K562 (cell line): ENCODE measurements around the gene GRK3. TPM values are rescaled to one million over a fixed set of nuclear protein-coding genes. Genes with fewer than 3 reads are reported as not detected.

Experiments used
- ATAC-seq: fragments of 200-7000 bp; cut with Tn5 transposase; 3 replicates; pipeline ENCODE4 v1.9.1; 2020; ENCODE audit warnings: moderate library complexity
- BruUV-seq: library from RNA; stranded (reverse); fragments of 400-500 nt; replicated peaks from 2 replicates; lab custom pipeline; 2021; lab: Mats Ljungman, UMichigan
- CTCF ChIA-PET: fragments of 300-600 bp; formaldehyde crosslinking; extraction: SDS; loops from one replicate; lab custom pipeline; 2021; ENCODE audit warnings: low intra/inter-chr PET ratio; lab: Yijun Ruan, JAX
- POLR2A ChIA-PET: fragments of 300-600, 350-650 bp; sonication (Branson Sonifier 250); formaldehyde crosslinking; extraction: SDS; loops from one replicate; lab custom pipeline; 2021; ENCODE audit warnings: antibody characterized with exemption, inconsistent platforms; lab: Yijun Ruan, JAX
- DNase-seq, 4 experiments: peaks; one replicate each; pipeline versions ENCODE4 v3.0.0 to v3.0.0-alpha.2; 2011 to 2018; ENCODE audit warnings: low spot score in 3 of 4, mixed read lengths in 3 of 4; ENCODE audit errors: extremely low read depth in 1 of 4
- FAIRE-seq: peaks from 2 replicates; lab custom pipeline; 2011; peaks lifted over from hg19 to GRCh38; lab: Jason Lieb, UNC
- H2AFZ ChIP-seq: 2 replicates; pipeline ENCODE4 v1.6.0; 2011; ENCODE audit warnings: low read depth, low read length, control low read depth, inconsistent platforms
- H3K27ac ChIP-seq: fragments of 200-600 bp; 3 replicates; pipeline ENCODE4 v1.8.0; 2011; ENCODE audit warnings: low read depth, mild to moderate bottlenecking, control low read depth, inconsistent platforms, low read length, moderate library complexity, mixed read lengths; ENCODE audit errors: extremely low read depth
- H3K27me3 ChIP-seq, 2 experiments: fragments of 300-600 bp in 1 of 2; 2 replicates in 1 of 2; 3 replicates in 1 of 2; pipeline versions ENCODE4 v1.6.0 to v1.8.0; 2011; ENCODE audit warnings: inconsistent platforms in 2 of 2, low read length in 2 of 2, mild to moderate bottlenecking in 1 of 2, mixed read lengths in 1 of 2, moderate library complexity in 1 of 2; ENCODE audit not compliant: control insufficient read depth in 2 of 2, insufficient read depth in 2 of 2
- H3K36me3 ChIP-seq: fragments of 300-600 bp; 3 replicates; pipeline ENCODE4 v1.8.0; 2011; ENCODE audit warnings: mild to moderate bottlenecking, low read length, inconsistent platforms; ENCODE audit not compliant: control insufficient read depth, insufficient read depth
- H3K4me1 ChIP-seq, 2 experiments: fragments of 200-600 bp in 1 of 2; replicated peaks in 1 of 2; 2 replicates in 1 of 2; 3 replicates in 1 of 2; pipeline versions ENCODE4 v1.5.1 to v1.8.0; 2011; ENCODE audit warnings: inconsistent platforms in 2 of 2, low read length in 2 of 2, mild to moderate bottlenecking in 1 of 2, mixed read lengths in 1 of 2, moderate library complexity in 1 of 2; ENCODE audit not compliant: control insufficient read depth in 2 of 2, insufficient read depth in 2 of 2
- H3K4me2 ChIP-seq: 2 replicates; pipeline ENCODE4 v1.6.1; 2011; ENCODE audit warnings: low read length, control low read depth, inconsistent platforms, mixed read lengths; ENCODE audit not compliant: insufficient read depth
- H3K4me3 ChIP-seq: fragments of 200-600 bp; sonication (generic), shearing (Covaris generic); 2 replicates; pipeline ENCODE4 v1.5.1; 2016; ENCODE audit warnings: control low read depth, inconsistent platforms
- H3K79me2 ChIP-seq: fragments of 200-600 bp; 3 replicates; pipeline ENCODE4 v1.8.0; 2011; ENCODE audit warnings: low read length, inconsistent platforms; ENCODE audit not compliant: control insufficient read depth, insufficient read depth
- H3K9ac ChIP-seq, 2 experiments: 2 replicates each; pipeline versions ENCODE4 v1.6.0 to v1.6.1; 2011; ENCODE audit warnings: low read depth in 2 of 2, low read length in 2 of 2, control low read depth in 1 of 2, inconsistent platforms in 1 of 2, mild to moderate bottlenecking in 1 of 2, mixed read lengths in 1 of 2; ENCODE audit not compliant: insufficient read depth in 1 of 2
- H3K9me1 ChIP-seq: one replicate; pipeline ENCODE4 v1.6.0; 2011; ENCODE audit warnings: inconsistent platforms, mild to moderate bottlenecking, low read length, moderate library complexity; ENCODE audit not compliant: control insufficient read depth, insufficient read depth
- H3K9me3 ChIP-seq: replicated peaks from 2 replicates; pipeline ENCODE4 v1.5.1; 2011; ENCODE audit warnings: low read depth, low read length, inconsistent platforms; ENCODE audit not compliant: control insufficient read depth, insufficient read depth
- H4K20me1 ChIP-seq: replicated peaks from 2 replicates; pipeline ENCODE4 v1.6.1; 2011; ENCODE audit warnings: low read length, inconsistent platforms, mixed read lengths; ENCODE audit not compliant: control insufficient read depth, insufficient read depth
- CGGBP1 ChIP-seq: fragments of 250-450 bp; sonication (Bioruptor Pico); IDR thresholded peaks from 2 replicates; pipeline ENCODE4 v1.9.0; 2021; ENCODE audit warnings: mild to moderate bottlenecking
- HLTF ChIP-seq: fragments of 450-650 bp; IDR thresholded peaks from 2 replicates; pipeline ENCODE4 v1.6.1; 2016
- HOMEZ ChIP-seq: fragments of 250-450 bp; sonication (Bioruptor Pico); IDR thresholded peaks from 2 replicates; pipeline ENCODE4 v1.4.0; 2020; ENCODE audit warnings: mild to moderate bottlenecking, moderate library complexity
- IFI16 ChIP-seq: fragments of 250-450 bp; sonication (Bioruptor Pico); IDR thresholded peaks from 2 replicates; pipeline ENCODE4 v2.1.2; 2022; ENCODE audit warnings: mild to moderate bottlenecking, inconsistent platforms
- KLF16 ChIP-seq: IDR thresholded peaks from 2 replicates; pipeline ENCODE4 v1.6.1; 2016; ENCODE audit warnings: antibody characterized with exemption
- POLR2B ChIP-seq: fragments of 450-650 bp; IDR thresholded peaks from 2 replicates; pipeline ENCODE4 v1.6.1; 2018; ENCODE audit warnings: low read depth; ENCODE audit not compliant: partially characterized antibody
- POLR2H ChIP-seq: IDR thresholded peaks from 2 replicates; pipeline ENCODE4 v1.6.1; 2016; ENCODE audit warnings: missing genetic modification characterization, low read depth, mild to moderate bottlenecking, control low read depth, missing compliant biosample characterization, moderate library complexity
- RERE ChIP-seq: sonication (generic); formaldehyde crosslinking; IDR thresholded peaks from 2 replicates; pipeline ENCODE4 v1.8.0; 2023; ENCODE audit warnings: missing genetic modification reagents, mild to moderate bottlenecking, borderline replicate concordance
- SAFB ChIP-seq: fragments of 200-400 bp; formaldehyde crosslinking; IDR thresholded peaks from 2 replicates; pipeline ENCODE4 v1.6.1; 2017; ENCODE audit warnings: low read depth, low read length, borderline replicate concordance
- SNIP1 ChIP-seq: fragments of 450-650 bp; IDR thresholded peaks from 2 replicates; pipeline ENCODE4 v1.7.1; 2017; ENCODE audit warnings: low read depth, mild to moderate bottlenecking
- TCF7L2 ChIP-seq: fragments of 150-350 bp; IDR thresholded peaks from 2 replicates; pipeline ENCODE4 v1.6.1; 2016; ENCODE audit warnings: low read depth, mild to moderate bottlenecking, low read length, moderate library complexity
- TSC22D4 ChIP-seq: fragments of 450-650 bp; IDR thresholded peaks from 2 replicates; pipeline ENCODE4 v1.6.1; 2016; ENCODE audit warnings: missing genetic modification characterization, missing biosample characterization, control low read depth
- ZBTB26 ChIP-seq: fragments of 450-650 bp; formaldehyde crosslinking; IDR thresholded peaks from 2 replicates; pipeline ENCODE4 v1.4.0; 2022; ENCODE audit warnings: missing genetic modification characterization
- WGBS: fragments of 100-300 bp; shearing (Covaris generic); methylation state at CpG from one replicate; pipeline ENCODE4 v1.1.6; 2016; ENCODE audit warnings: low coverage, mixed read lengths; ENCODE audit not compliant: insufficient coverage; ENCODE audit errors: missing lambda C conversion rate; 5-methylcytosine and 5-hydroxymethylcytosine counted together
- in situ Hi-C: fragments of 300-500 bp; cut with MboI; formaldehyde crosslinking; loops from 4 replicates; pipeline ENCODE4 v1.15.0; 2018; ENCODE audit warnings: inconsistent platforms, mixed read lengths
- intact Hi-C: fragments of 100-400 bp; cut with micrococcal nuclease; formaldehyde crosslinking; loops from 2 replicates; pipeline ENCODE4 v1.14.2; 2022
- polyA plus RNA-seq, 8 experiments: library from polyadenylated mRNA; depleted of rRNA in 4 of 8; stranded (reverse) in 5 of 8; unstranded in 3 of 8; fragments of >200 nt; fragmentation: Nextera tagmentation in 2 of 8; fragmentation: Illumina TruSeq in 1 of 8; extraction: Ambion mirVana in 2 of 8; extraction: Trizol in 1 of 8; gene quantifications; 2 replicates each; pipeline versions ENCODE4 v1.2.1 to v1.2.3, GENCODE V29; 2011 to 2014; ENCODE audit warnings: inconsistent platforms in 1 of 8, missing spikeins in 1 of 8
- total RNA-seq, 7 experiments: library from RNA; depleted of rRNA in 6 of 7; stranded (reverse); fragments of >200 nt in 6 of 7; fragmentation: Illumina TruSeq in 2 of 7; extraction: Trizol in 2 of 7; gene quantifications; 2 replicates each; pipeline versions ENCODE4 v1.2.1 to v1.2.3, GENCODE V29; 2011 to 2021; ENCODE audit warnings: low replicate concordance in 1 of 7

The GRK3 gene
- total and polyA plus RNA-seq, 9 of the 15 experiments (the other 6 are each of a cell fraction or from before 2014, with no cell fraction given) = 1.4 to 7.6 (median 3.6) TPM

- TF ChIP-seq ZBTB26 = no peak
- no peak for TF ChIP-seq IFI16
- no peak for TF ChIP-seq SNIP1
- TF ChIP-seq POLR2H (tag) = no peak
- no peak for TF ChIP-seq TSC22D4 (tag)
Observed at GRCh38 chr22:25718135-25718840, 153.8 kb downstream of the GRK3 start (continued).

- intact Hi-C loops = no loop called here
- POLR2A ChIA-PET = interaction anchor here (0.8 kb wide), 1 partner anchor 12 kb away, joined by 3 read pairs; no protein-coding TSS in a partner anchor
- CTCF ChIA-PET = no interaction called here
- no peak for TF ChIP-seq TCF7L2
- no peak for TF ChIP-seq HLTF
- no peak for TF ChIP-seq POLR2B
- no peak for TF ChIP-seq SAFB
- TF ChIP-seq RERE (CRISPR knock-in tag) = no peak
- TF ChIP-seq HOMEZ (CRISPR knock-in tag) = no peak
- no peak for TF ChIP-seq CGGBP1
- no peak for TF ChIP-seq KLF16
Observed at GRCh38 chr22:25722223-25722622, 157.7 kb downstream of the GRK3 start.

More at GRCh38 chr22:25722223-25722622, 157.7 kb downstream of the GRK3 start:
- FAIRE-seq (no peak), ATAC-seq (no peak), DNase-seq (no peak)
- 87% methylated on average over 15 of the region's 16 CpGs for WGBS
- Histone ChIP-seq H4K20me1 (no peaks in the 10 kb centered on the region), H3K9me3 (no peaks in the 10 kb centered on the region), H3K4me2 (no peak overlapping the region), H2AFZ (no peak overlapping the region), H3K27ac (no peak overlapping the region), H3K9ac (no peak overlapping the region), H3K9me1 (no peaks in the 10 kb centered on the region), H3K36me3 (no peaks in the 10 kb centered on the region), H3K27me3 (no peaks in the 10 kb centered on the region), H3K4me1 (peaks cover 3 to 14% of the 10 kb centered on the region in 2 experiments; a peak in 4 of 5 replicates), H3K4me3 (no peak overlapping the region), H3K79me2 (no peaks in the 10 kb centered on the region)
- BruUV-seq = no TSS peak
- in situ Hi-C loops = no loop called here
